GM23338 (cell line): ENCODE results near the gene KLHL18. TPM values are rescaled to one million over a fixed set of nuclear protein-coding genes. Genes with fewer than 3 reads are reported as not detected.

ENCODE experiments used
- ATAC-seq: fragments of 200-7000 bp; cut with Tn5 transposase; 3 replicates; pipeline ENCODE4 v1.9.1; 2020
- DNase-seq: peaks from one replicate; pipeline ENCODE4 v3.0.0-alpha.2; 2015; ENCODE audit warnings: low spot score
- H2AFZ ChIP-seq: fragments of 200-600 bp; sonication (generic); 2 replicates; pipeline ENCODE4 v1.8.0; 2016; ENCODE audit warnings: antibody characterized with exemption, mild to moderate bottlenecking, moderate library complexity
- H3F3A ChIP-seq: fragments of 200-600 bp; sonication (generic); replicated peaks from 2 replicates; pipeline ENCODE4 v1.8.0; 2017; ENCODE audit warnings: antibody characterized with exemption, mixed run types, low read depth
- H3K27ac ChIP-seq: fragments of 200-600 bp; sonication (generic); 2 replicates; pipeline ENCODE4 v1.6.1; 2016; ENCODE audit warnings: low read depth
- H3K27me3 ChIP-seq: fragments of 200-600 bp; sonication (generic); 2 replicates; pipeline ENCODE4 v1.8.0; 2016; ENCODE audit warnings: mild to moderate bottlenecking, mixed run types, moderate library complexity; ENCODE audit not compliant: insufficient read depth
- H3K36me3 ChIP-seq: fragments of 200-600 bp; sonication (generic); 2 replicates; pipeline ENCODE4 v1.8.0; 2016; ENCODE audit warnings: mild to moderate bottlenecking; ENCODE audit not compliant: insufficient read depth
- H3K4me1 ChIP-seq: fragments of 200-600 bp; sonication (generic); 2 replicates; pipeline ENCODE4 v1.8.0; 2016; ENCODE audit warnings: mild to moderate bottlenecking, moderate library complexity; ENCODE audit not compliant: insufficient read depth
- H3K4me2 ChIP-seq: fragments of 200-600 bp; sonication (generic); 2 replicates; pipeline ENCODE4 v1.7.1; 2017; ENCODE audit warnings: mixed run types
- H3K4me3 ChIP-seq: fragments of 200-600 bp; sonication (generic); 2 replicates; pipeline ENCODE4 v1.6.1; 2016; ENCODE audit warnings: mixed run types
- H3K79me2 ChIP-seq: fragments of 200-600 bp; sonication (generic); replicated peaks from 2 replicates; pipeline ENCODE4 v1.8.0; 2017; ENCODE audit warnings: mild to moderate bottlenecking; ENCODE audit not compliant: insufficient read depth
- H3K9me2 ChIP-seq: fragments of 200-600 bp; sonication (generic); 2 replicates; pipeline ENCODE4 v1.8.0; 2017; ENCODE audit not compliant: insufficient read depth
- H4K20me1 ChIP-seq: fragments of 200-600 bp; sonication (generic); replicated peaks from 2 replicates; pipeline ENCODE4 v1.8.0; 2017; ENCODE audit warnings: mild to moderate bottlenecking; ENCODE audit not compliant: insufficient read depth
- H3K27ac Mint-ChIP-seq: 2 replicates; pipeline ENCODE4 v1.8.0; 2020; ENCODE audit warnings: inconsistent platforms, mild to moderate bottlenecking, moderate library complexity, mixed read lengths
- H3K27me3 Mint-ChIP-seq: 3 replicates; pipeline ENCODE4 v1.8.0; 2022; ENCODE audit warnings: low read depth, mild to moderate bottlenecking, moderate library complexity, mixed read lengths, inconsistent platforms; ENCODE audit not compliant: insufficient read depth, poor library complexity
- H3K36me3 Mint-ChIP-seq: 3 replicates; pipeline ENCODE4 v1.8.0; 2021; ENCODE audit warnings: low read depth, mild to moderate bottlenecking, inconsistent platforms, moderate library complexity, mixed read lengths
- H3K4me1 Mint-ChIP-seq: 3 replicates; pipeline ENCODE4 v1.8.0; 2020; ENCODE audit warnings: mild to moderate bottlenecking, inconsistent platforms, mixed read lengths
- H3K4me3 Mint-ChIP-seq: 3 replicates; pipeline ENCODE4 v1.8.0; 2021; ENCODE audit warnings: moderate library complexity, mild to moderate bottlenecking, inconsistent platforms, mixed read lengths
- H3K9me3 Mint-ChIP-seq: 3 replicates; pipeline ENCODE4 v1.8.0; 2020; ENCODE audit warnings: moderate library complexity, mild to moderate bottlenecking, inconsistent platforms, mixed read lengths
- CREB1 ChIP-seq: fragments of 250-450 bp; sonication (Bioruptor Pico); IDR thresholded peaks from 2 replicates; pipeline ENCODE4 v1.5.0; 2020; ENCODE audit warnings: low read depth, mild to moderate bottlenecking, moderate library complexity
- NANOG ChIP-seq: IDR thresholded peaks from 2 replicates; pipeline ENCODE4 v1.6.1; 2016; ENCODE audit warnings: antibody characterized with exemption, borderline replicate concordance
- POLR2AphosphoS5 ChIP-seq: IDR thresholded peaks from 2 replicates; pipeline ENCODE4 v1.6.1; 2016; ENCODE audit warnings: antibody characterized with exemption, low read depth
- REST ChIP-seq: IDR thresholded peaks from one replicate; pipeline ENCODE4 v1.6.1; 2018; ENCODE audit warnings: antibody characterized with exemption; ENCODE audit not compliant: unreplicated experiment
- ZNF331 ChIP-seq: fragments of 250-450 bp; sonication (Bioruptor Pico); IDR thresholded peaks from 2 replicates; pipeline ENCODE4 v1.5.0; 2020; ENCODE audit warnings: low read depth, mild to moderate bottlenecking, moderate library complexity
- ZNF462 ChIP-seq: fragments of 250-450 bp; sonication (Bioruptor Pico); IDR thresholded peaks from 2 replicates; pipeline ENCODE4 v1.5.0; 2020; ENCODE audit warnings: mild to moderate bottlenecking, moderate library complexity
- polyA plus RNA-seq: library from polyadenylated mRNA; unstranded; fragments of >200 nt; fragmentation: Nextera tagmentation; extraction: Ambion mirVana; gene quantifications from 2 replicates; pipeline ENCODE4 v1.2.1, GENCODE V29; 2016
- total RNA-seq: library from RNA; depleted of rRNA; stranded (reverse); fragments of >200 nt; shearing (Covaris generic); gene quantifications from 2 replicates; pipeline ENCODE4 v1.2.3, GENCODE V29; 2014

Gene KLHL18
- total and polyA plus RNA-seq, 2 experiments from 2014 or later, result 11.3 to 18.1 TPM

- H3K36me3 ChIP-seq, result no peaks in the 10 kb centered on the region; the same call in 1 of the 2 replicates
- H3K4me3 ChIP-seq, result no peak overlapping the region
- H2AFZ ChIP-seq, result no peak overlapping the region
- peaks cover 2% of the 10 kb centered on the region for H3K27me3 Mint-ChIP-seq
- ATAC-seq, result no peak
- no peaks in the 10 kb centered on the region for H3K9me3 Mint-ChIP-seq
- H3K36me3 Mint-ChIP-seq, result peaks cover 16% of the 10 kb centered on the region
- no peak overlapping the region for H3K27ac Mint-ChIP-seq
- peaks cover 3% of the 10 kb centered on the region; the same call in 1 of the 3 replicates for H3K4me1 Mint-ChIP-seq
- peaks cover 98% of the 10 kb centered on the region for H3K79me2 ChIP-seq
- no peak overlapping the region for H3K4me2 ChIP-seq
- no peak overlapping the region for H3K4me3 Mint-ChIP-seq
- H3K27ac ChIP-seq, result no peak overlapping the region
- H3K4me1 ChIP-seq, result no peaks in the 10 kb centered on the region
- 0 out of 2 replicates have a peak, but pooled peaks cover 5% of the 10 kb centered on the region for H3F3A ChIP-seq
- peaks cover 43% of the 10 kb centered on the region for H4K20me1 ChIP-seq
- no peak for TF ChIP-seq NANOG
- TF ChIP-seq ZNF462 (CRISPR knock-in tag), result no peak
- no peak for TF ChIP-seq REST
- no peak for TF ChIP-seq CREB1 (CRISPR knock-in tag)
- TF ChIP-seq ZNF331 (CRISPR knock-in tag), result no peak
- TF ChIP-seq POLR2AphosphoS5, result no peak
- no peaks in the 10 kb centered on the region for H3K27me3 ChIP-seq
- H3K9me2 ChIP-seq, result no peaks in the 10 kb centered on the region
- DNase-seq, result no peak
These were observed 6.5 kb downstream of the KLHL18 start for GRCh38 chr3:47288966-47289910.
